IMR-90 (cell line): ENCODE results near the gene MARCKSL1. TPM values are rescaled to one million over a fixed set of nuclear protein-coding genes. Genes with fewer than 3 reads are reported as not detected.

ENCODE experiments used
- ATAC-seq: fragments of 200-7000 bp; cut with Tn5 transposase; 2 replicates; pipeline ENCODE4 v1.9.1; 2020; ENCODE audit warnings: low read depth, mild to moderate bottlenecking, moderate library complexity
- BruUV-seq: library from RNA; stranded (reverse); fragments of 400-500 nt; replicated peaks from 2 replicates; lab custom pipeline; 2021; lab: Mats Ljungman, UMichigan
- CTCF ChIA-PET: fragments of 300-600 bp; formaldehyde crosslinking; extraction: SDS; loops from one replicate; lab custom pipeline; 2021; ENCODE audit warnings: antibody characterized with exemption; lab: Yijun Ruan, JAX
- POLR2A ChIA-PET: fragments of 300-600 bp; sonication (Branson Sonifier 250); formaldehyde crosslinking; loops from one replicate; lab custom pipeline; 2022; ENCODE audit warnings: antibody characterized with exemption; ENCODE audit not compliant: unreplicated experiment; lab: Charles Lee
- DNase-seq: peaks from one replicate; pipeline ENCODE4 v3.0.0; 2013
- H2AFZ ChIP-seq: replicated peaks from 2 replicates; pipeline ENCODE3; 2013; ENCODE audit warnings: low read length, mild to moderate bottlenecking; ENCODE audit not compliant: poor library complexity
- H2AK5ac ChIP-seq: 2 replicates; pipeline ENCODE4 v1.6.1; 2013; ENCODE audit warnings: low read depth, low read length, inconsistent platforms
- H2AK9ac ChIP-seq: replicated peaks from 2 replicates; pipeline ENCODE3; 2013; ENCODE audit warnings: mild to moderate bottlenecking, low read depth, low read length, moderate library complexity; ENCODE audit not compliant: poor library complexity
- H2BK120ac ChIP-seq: 2 replicates; pipeline ENCODE4 v1.6.1; 2013; ENCODE audit warnings: low read depth, low read length, inconsistent platforms
- H2BK15ac ChIP-seq: 3 replicates; pipeline ENCODE4 v1.6.1; 2013; ENCODE audit warnings: low read depth, low read length, inconsistent platforms
- H2BK20ac ChIP-seq: 2 replicates; pipeline ENCODE4 v1.6.1; 2013; ENCODE audit warnings: low read depth, mild to moderate bottlenecking, inconsistent platforms, low read length, moderate library complexity
- H2BK5ac ChIP-seq: 2 replicates; pipeline ENCODE4 v1.6.1; 2013; ENCODE audit warnings: mild to moderate bottlenecking, low read depth, low read length, inconsistent platforms; ENCODE audit not compliant: poor library complexity, severe bottlenecking
- H3K14ac ChIP-seq: replicated peaks from 2 replicates; pipeline ENCODE4 v1.6.1; 2013; ENCODE audit warnings: low read depth, low read length, inconsistent platforms
- H3K18ac ChIP-seq: 2 replicates; pipeline ENCODE4 v1.6.1; 2013; ENCODE audit warnings: low read depth, low read length, control low read depth
- H3K23ac ChIP-seq: 2 replicates; pipeline ENCODE4 v1.6.1; 2013; ENCODE audit warnings: low read depth, low read length, inconsistent platforms
- H3K27ac ChIP-seq: 2 replicates; pipeline ENCODE4 v1.5.1; 2013; ENCODE audit warnings: mild to moderate bottlenecking, control low read depth, low read length; ENCODE audit not compliant: insufficient read depth
- H3K27me3 ChIP-seq: 2 replicates; pipeline ENCODE4 v1.6.1; 2013; ENCODE audit warnings: low read length; ENCODE audit not compliant: control insufficient read depth, insufficient read depth
- H3K36me3 ChIP-seq: 2 replicates; pipeline ENCODE4 v1.6.1; 2013; ENCODE audit warnings: low read length, mixed read lengths; ENCODE audit not compliant: control insufficient read depth, insufficient read depth
- H3K4ac ChIP-seq: 2 replicates; pipeline ENCODE4 v1.6.1; 2013; ENCODE audit warnings: low read depth, low read length, inconsistent platforms
- H3K4me1 ChIP-seq: 2 replicates; pipeline ENCODE4 v1.6.1; 2013; ENCODE audit warnings: low read length, mixed read lengths; ENCODE audit not compliant: control insufficient read depth, insufficient read depth
- H3K4me2 ChIP-seq: 2 replicates; pipeline ENCODE4 v1.6.1; 2013; ENCODE audit warnings: low read depth, mild to moderate bottlenecking, control low read depth, low read length, moderate library complexity
- H3K4me3 ChIP-seq: 2 replicates; pipeline ENCODE4 v1.5.1; 2013; ENCODE audit warnings: low read depth, mild to moderate bottlenecking, control low read depth, low read length, moderate library complexity; ENCODE audit not compliant: insufficient read depth
- H3K56ac ChIP-seq: 2 replicates; pipeline ENCODE4 v1.6.1; 2013; ENCODE audit warnings: low read length, inconsistent platforms; ENCODE audit not compliant: insufficient read depth; ENCODE audit errors: extremely low read depth
- H3K79me1 ChIP-seq, 2 experiments: 2 replicates each; pipeline ENCODE4 v1.6.1; 2013; ENCODE audit warnings: low read length in 2 of 2, inconsistent platforms in 1 of 2, low read depth in 1 of 2
- H3K9ac ChIP-seq: 2 replicates; pipeline ENCODE4 v1.6.1; 2013; ENCODE audit warnings: low read depth, low read length, control low read depth
- H3K9me1 ChIP-seq: 2 replicates; pipeline ENCODE4 v1.6.1; 2013; ENCODE audit warnings: low read length, inconsistent platforms; ENCODE audit not compliant: insufficient read depth
- H3K9me3 ChIP-seq: 2 replicates; pipeline ENCODE4 v1.6.1; 2013; ENCODE audit warnings: low read length; ENCODE audit not compliant: control insufficient read depth, insufficient read depth
- H4K20me1 ChIP-seq: 2 replicates; pipeline ENCODE4 v1.6.1; 2013; ENCODE audit warnings: low read length, inconsistent platforms; ENCODE audit not compliant: insufficient read depth
- H4K5ac ChIP-seq: 2 replicates; pipeline ENCODE4 v1.6.1; 2013; ENCODE audit warnings: mild to moderate bottlenecking, low read depth, low read length, control low read depth
- H4K8ac ChIP-seq, 2 experiments: 2 replicates each; pipeline ENCODE4 v1.6.1; 2013; ENCODE audit warnings: low read depth in 2 of 2, low read length in 2 of 2, control low read depth in 1 of 2, inconsistent platforms in 1 of 2
- H4K91ac ChIP-seq: 2 replicates; pipeline ENCODE4 v1.6.1; 2013; ENCODE audit warnings: low read depth, low read length, inconsistent platforms; ENCODE audit not compliant: insufficient read depth
- BHLHE40 ChIP-seq: fragments of 150-350 bp; IDR thresholded peaks from 2 replicates; pipeline ENCODE4 v1.6.1; 2016; ENCODE audit warnings: mild to moderate bottlenecking, low read depth, low read length
- CEBPB ChIP-seq: IDR thresholded peaks from 2 replicates; pipeline ENCODE4 v1.6.1; 2012; ENCODE audit warnings: low read depth, low read length, improper control_type of control experiment
- CTCF ChIP-seq: conservative IDR thresholded peaks from 2 replicates; pipeline ENCODE4 v1.5.1; 2012; ENCODE audit warnings: mild to moderate bottlenecking, low read depth, low read length, improper control_type of control experiment
- MAZ ChIP-seq: IDR thresholded peaks from 2 replicates; pipeline ENCODE4 v1.6.1; 2012; ENCODE audit warnings: low read depth, mild to moderate bottlenecking, low read length, improper control_type of control experiment, moderate library complexity, borderline replicate concordance
- MXI1 ChIP-seq: IDR thresholded peaks from 2 replicates; pipeline ENCODE4 v1.6.1; 2012; ENCODE audit warnings: low read depth, mild to moderate bottlenecking, low read length, moderate library complexity, borderline replicate concordance
- NFE2L2 ChIP-seq: fragments of 150-350 bp; IDR thresholded peaks from 2 replicates; pipeline ENCODE4 v1.6.1; 2016; ENCODE audit warnings: low read depth, mild to moderate bottlenecking, low read length
- POLR2A ChIP-seq: IDR thresholded peaks from 2 replicates; pipeline ENCODE4 v1.6.1; 2012; ENCODE audit warnings: mild to moderate bottlenecking, low read depth, low read length
- RAD21 ChIP-seq: IDR thresholded peaks from 2 replicates; pipeline ENCODE4 v1.6.1; 2012; ENCODE audit warnings: low read length, improper control_type of control experiment
- RCOR1 ChIP-seq: IDR thresholded peaks from 2 replicates; pipeline ENCODE4 v1.6.1; 2012; ENCODE audit warnings: mild to moderate bottlenecking, low read length, improper control_type of control experiment; ENCODE audit not compliant: insufficient replicate concordance
- RFX5 ChIP-seq: IDR thresholded peaks from 2 replicates; pipeline ENCODE4 v1.8.0; 2012; ENCODE audit warnings: low read depth, mild to moderate bottlenecking, low read length, moderate library complexity
- SMC3 ChIP-seq: fragments of 150-350 bp; IDR thresholded peaks from 2 replicates; pipeline ENCODE4 v1.6.1; 2016; ENCODE audit warnings: low read depth, mild to moderate bottlenecking, antibody characterized with exemption, low read length, moderate library complexity
- WGBS, 2 experiments: methylation state at CpG; one replicate each; pipeline versions ENCODE4 v1.1.5 to v1.1.7; 2013; ENCODE audit warnings: missing lambda C conversion rate in 2 of 2; ENCODE audit not compliant: insufficient read length in 1 of 2; ENCODE audit errors: extremely low coverage in 2 of 2; 5-methylcytosine and 5-hydroxymethylcytosine counted together
- dilution Hi-C: fragments of 300-500 bp; cut with HindIII; formaldehyde crosslinking; loops from one replicate; pipeline ENCODE4 v1.14.3; 2018; ENCODE audit warnings: low sequenced_read_pairs; ENCODE audit not compliant: unreplicated experiment
- in situ Hi-C: fragments of 300-500 bp; cut with MboI; formaldehyde crosslinking; loops from 3 replicates; pipeline ENCODE4 v1.14.3; 2019; ENCODE audit warnings: low sequenced_read_pairs, inconsistent platforms, mixed read lengths
- intact Hi-C: fragments of 100-400 bp; cut with micrococcal nuclease; formaldehyde crosslinking; loops from 2 replicates; pipeline ENCODE4 v1.10.0; 2022
- polyA plus RNA-seq, 3 experiments: library from polyadenylated mRNA; depleted of rRNA; stranded (reverse); fragments of >200 nt; gene quantifications; 2 replicates each; pipeline ENCODE4 v1.2.3, GENCODE V29; 2012; ENCODE audit warnings: low replicate concordance in 1 of 3
- total RNA-seq: library from RNA; depleted of rRNA; stranded (reverse); fragments of >200 nt; gene quantifications from 2 replicates; pipeline ENCODE4 v1.2.3, GENCODE V29; 2012
- TF ChIP-seq, protein P1 (sequence below): fragments of 150-350 bp; IDR thresholded peaks from 2 replicates; pipeline ENCODE4 v1.6.1; 2017; ENCODE audit warnings: mild to moderate bottlenecking, antibody characterized with exemption, low read length, low read depth

MARCKSL1 gene
- total and polyA plus RNA-seq, 2 of the 4 experiments (the other 2 are of a cell fraction): 37.5 to 218 TPM

DNA sequence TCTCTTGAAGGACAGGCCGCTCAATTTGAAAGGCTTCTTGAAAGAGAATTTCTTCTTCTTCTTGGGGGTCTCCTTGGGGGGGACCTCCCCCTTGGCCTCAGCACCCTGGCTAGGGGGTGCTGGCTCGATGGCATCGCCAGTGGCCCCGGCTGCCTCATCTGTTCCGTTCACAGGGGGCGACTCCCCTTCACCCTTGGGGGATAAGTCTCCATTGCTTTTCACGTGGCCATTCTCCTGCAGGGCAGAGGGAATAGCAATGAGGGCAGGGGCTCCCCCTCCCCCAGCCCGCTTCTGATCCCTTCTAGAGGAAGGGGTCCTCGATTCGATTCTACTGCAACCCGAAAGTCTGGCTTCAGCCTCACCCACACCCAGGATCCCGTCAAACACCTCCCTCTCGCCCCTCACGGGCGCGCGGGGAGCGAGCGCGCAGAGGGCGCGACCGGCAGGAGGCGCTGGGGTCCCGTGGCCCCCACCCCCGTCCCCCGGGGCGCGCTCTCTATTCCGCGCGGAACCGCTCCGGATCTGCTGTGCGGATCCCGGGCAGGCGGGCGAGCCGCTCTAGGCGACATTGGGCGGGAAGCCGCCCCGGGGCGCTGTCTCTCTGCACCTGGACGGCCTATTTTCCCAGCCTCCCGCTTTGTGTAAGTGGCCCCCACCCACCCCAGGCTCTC lies 1.0 kb downstream of the MARCKSL1 start:
- H3K14ac ChIP-seq: peak overlapping the region; percentile 85
- H3K27me3 ChIP-seq: no peaks in the 10 kb centered on the region
- H2AK9ac ChIP-seq: peak overlapping the region; percentile 97
- H3K4me3 ChIP-seq: peak overlapping the region; percentile 85
- H3K56ac ChIP-seq: no peak overlapping the region
- peak overlapping the region; percentile 50 for H3K23ac ChIP-seq
- no peak overlapping the region for H4K5ac ChIP-seq
- H3K4me1 ChIP-seq: peaks cover 6% of the 10 kb centered on the region
- peaks cover 43% of the 10 kb centered on the region for H3K36me3 ChIP-seq
- H3K4me2 ChIP-seq: peak overlapping the region; percentile 95
- H3K9me1 ChIP-seq: peaks cover 7% of the 10 kb centered on the region; the same call in 1 of the 2 replicates
- DNase-seq: peak; percentile 21
- H3K79me1 ChIP-seq: peaks cover 19 to 49% of the 10 kb centered on the region in 2 experiments; a peak in 3 of 4 replicates
- ATAC-seq: peak; percentile 47
- WGBS, 2 experiments: 1% methylated on average over 14 of the region's 46 CpGs; no CpG with 5 or more reads in 1 of the 2 experiments
- H3K27ac ChIP-seq: peak overlapping the region; percentile 44
- no peak overlapping the region for H3K18ac ChIP-seq
- TF ChIP-seq NFE2L2 (no peak), POLR2A (no peak), RFX5 (no peak), MAZ (peak; percentile 88), BHLHE40 (no peak; the same call in 1 of the 2 replicates), CTCF (peak; percentile 76), CEBPB (no peak), MXI1 (peak; percentile 67; the same call in 1 of the 2 replicates), RCOR1 (no peak), RAD21 (peak; percentile 60), SMC3 (peak; percentile 61)
- TF ChIP-seq, protein P1, sequence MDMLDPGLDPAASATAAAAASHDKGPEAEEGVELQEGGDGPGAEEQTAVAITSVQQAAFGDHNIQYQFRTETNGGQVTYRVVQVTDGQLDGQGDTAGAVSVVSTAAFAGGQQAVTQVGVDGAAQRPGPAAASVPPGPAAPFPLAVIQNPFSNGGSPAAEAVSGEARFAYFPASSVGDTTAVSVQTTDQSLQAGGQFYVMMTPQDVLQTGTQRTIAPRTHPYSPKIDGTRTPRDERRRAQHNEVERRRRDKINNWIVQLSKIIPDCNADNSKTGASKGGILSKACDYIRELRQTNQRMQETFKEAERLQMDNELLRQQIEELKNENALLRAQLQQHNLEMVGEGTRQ: no peak
- dilution Hi-C loops (no loop called here), in situ Hi-C loops (no loop called here), intact Hi-C loops (loop anchor here (1.0 to 5.0 kb wide), 3 partner anchors 57 to 120 kb away; partner anchors contain the start of gene BSDC1)
- H2BK5ac ChIP-seq: peak overlapping the region; percentile 16
- H2BK15ac ChIP-seq: no peak overlapping the region
- peak overlapping the region; percentile 77 for H3K4ac ChIP-seq
- BruUV-seq: no TSS peak
- H4K91ac ChIP-seq: no peak overlapping the region
- no peaks in the 10 kb centered on the region for H3K9me3 ChIP-seq
- H2BK120ac ChIP-seq: no peak overlapping the region
- H2AFZ ChIP-seq: peak overlapping the region; percentile 84
- H3K9ac ChIP-seq: peak overlapping the region; percentile 81
- H2BK20ac ChIP-seq: no peak overlapping the region
- peaks cover 34% of the 10 kb centered on the region for H4K20me1 ChIP-seq
- ChIA-PET CTCF (no interaction called here), POLR2A (no interaction called here)
- H2AK5ac ChIP-seq: peak overlapping the region; percentile 66
- H4K8ac ChIP-seq: no peak overlapping the region
